ENCODE results near the gene CELF1. TPM values are rescaled to one million over a fixed set of nuclear protein-coding genes. Genes with fewer than 3 reads are reported as not detected.
A peak's percentile ranks its signal among the peaks of the same experiment; 100 is the strongest.
"Not testable (repeated sequence)": the region's sequence is repeated elsewhere in the genome, so short reads cannot be mapped to it uniquely, and the experiment has no call there.

Gene CELF1
- total RNA-seq, 4 donors from 2014 or later, result 69.6 to 151 (median 99.3) TPM

DNA sequence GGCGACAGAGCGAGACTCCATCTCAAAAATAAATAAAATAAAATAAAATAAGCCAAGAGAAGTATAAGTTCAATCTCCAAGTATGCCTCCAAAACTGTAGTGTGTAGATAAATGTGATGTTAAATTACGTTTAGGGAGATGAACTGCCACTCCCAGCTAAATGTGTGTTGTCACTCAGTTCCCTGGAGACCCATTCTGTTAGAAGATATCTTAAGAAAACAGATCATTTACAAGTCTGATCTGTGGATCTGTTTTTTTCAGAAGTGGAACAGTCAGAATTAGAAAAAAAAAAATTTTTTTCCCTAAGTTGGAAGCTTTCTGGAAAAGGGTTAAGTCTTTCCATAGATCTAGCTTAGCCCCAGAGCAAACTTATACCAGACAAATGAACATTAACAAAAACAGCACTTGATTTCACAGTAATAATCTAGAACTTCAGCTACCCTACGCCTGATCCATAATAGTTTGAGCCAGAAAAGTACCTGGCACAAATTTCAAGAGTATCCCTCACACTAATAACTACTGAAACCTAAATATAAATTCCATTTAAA, 18.2 kb downstream of the CELF1 start:
- 80% methylated on average over 4 of the region's 4 CpGs for WGBS

DNA sequence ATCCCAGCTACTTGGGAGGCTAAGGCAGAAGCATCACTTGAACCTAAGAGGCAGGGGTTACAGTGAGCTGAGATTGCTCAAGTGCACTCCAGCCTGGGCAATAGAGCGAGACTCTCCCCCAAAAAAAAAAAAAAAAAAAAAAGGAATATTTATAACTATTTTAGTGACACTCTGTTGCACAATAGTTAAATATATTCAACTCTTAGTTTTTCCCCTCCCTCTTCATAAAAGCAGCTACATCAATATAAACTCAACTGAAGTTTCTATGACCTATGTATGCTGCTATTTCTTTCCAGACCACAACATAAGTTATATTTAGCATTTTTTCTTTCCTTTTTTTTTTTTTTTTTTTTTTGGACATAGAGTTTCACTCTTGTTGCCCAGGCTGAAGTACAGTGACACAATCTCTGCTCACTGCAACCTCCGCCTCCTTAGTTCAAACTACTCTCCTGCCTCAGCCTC, 19.2 kb downstream of the CELF1 start:
- H3K4me1 ChIP-seq, result peaks cover 62 to 99% (median 95%) of the 10 kb centered on the region in 4 donors
- no peak overlapping the region for H3K4me3 ChIP-seq
- intact Hi-C loops (cut with DNase I), result no loop called here
- DNase-seq (ENCODE audit: extremely low spot score), result no peak
- H3K27ac ChIP-seq (replicated peaks in 1 of 4), result peak overlapping the region; percentile 50 to 75 (median 64)
- TF ChIP-seq EP300 (IDR thresholded peaks at IDR 0.05) (no peak), POLR2A (IDR thresholded peaks at IDR 0.05; ENCODE audit: low read depth) (no peak), POLR2AphosphoS5 (IDR thresholded peaks at IDR 0.05) (no peak)
- TF ChIP-seq, protein P1, sequence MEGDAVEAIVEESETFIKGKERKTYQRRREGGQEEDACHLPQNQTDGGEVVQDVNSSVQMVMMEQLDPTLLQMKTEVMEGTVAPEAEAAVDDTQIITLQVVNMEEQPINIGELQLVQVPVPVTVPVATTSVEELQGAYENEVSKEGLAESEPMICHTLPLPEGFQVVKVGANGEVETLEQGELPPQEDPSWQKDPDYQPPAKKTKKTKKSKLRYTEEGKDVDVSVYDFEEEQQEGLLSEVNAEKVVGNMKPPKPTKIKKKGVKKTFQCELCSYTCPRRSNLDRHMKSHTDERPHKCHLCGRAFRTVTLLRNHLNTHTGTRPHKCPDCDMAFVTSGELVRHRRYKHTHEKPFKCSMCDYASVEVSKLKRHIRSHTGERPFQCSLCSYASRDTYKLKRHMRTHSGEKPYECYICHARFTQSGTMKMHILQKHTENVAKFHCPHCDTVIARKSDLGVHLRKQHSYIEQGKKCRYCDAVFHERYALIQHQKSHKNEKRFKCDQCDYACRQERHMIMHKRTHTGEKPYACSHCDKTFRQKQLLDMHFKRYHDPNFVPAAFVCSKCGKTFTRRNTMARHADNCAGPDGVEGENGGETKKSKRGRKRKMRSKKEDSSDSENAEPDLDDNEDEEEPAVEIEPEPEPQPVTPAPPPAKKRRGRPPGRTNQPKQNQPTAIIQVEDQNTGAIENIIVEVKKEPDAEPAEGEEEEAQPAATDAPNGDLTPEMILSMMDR (IDR thresholded peaks at IDR 0.05), result no peak
- H3K27me3 ChIP-seq, result no peaks in the 10 kb centered on the region
- no peaks in the 10 kb centered on the region for H3K9me3 ChIP-seq
- 66% methylated on average over 2 of the region's 2 CpGs for WGBS
- H3K36me3 ChIP-seq, result peaks cover 0 to 12% (median 0%) of the 10 kb centered on the region in 4 donors

More for the DNA sequence above, 18.2 kb downstream of the CELF1 start:
- Histone ChIP-seq H3K4me3 (no peak overlapping the region), H3K4me1 (peaks cover 73 to 100% (median 100%) of the 10 kb centered on the region in 4 donors), H3K27me3 (no peaks in the 10 kb centered on the region), H3K9me3 (no peaks in the 10 kb centered on the region), H3K27ac (replicated peaks in 1 of 4) (no peak overlapping the region), H3K36me3 (peaks cover 0 to 5% (median 0%) of the 10 kb centered on the region in 4 donors)
- no peak for DNase-seq (ENCODE audit: extremely low spot score)
- intact Hi-C loops (cut with DNase I), result no loop called here
- no peak for TF ChIP-seq POLR2A (IDR thresholded peaks at IDR 0.05; ENCODE audit: low read depth)
- TF ChIP-seq, protein P1 (IDR thresholded peaks at IDR 0.05), result no peak
- no peak for TF ChIP-seq EP300 (IDR thresholded peaks at IDR 0.05)
- no peak for TF ChIP-seq POLR2AphosphoS5 (IDR thresholded peaks at IDR 0.05)

DNA sequence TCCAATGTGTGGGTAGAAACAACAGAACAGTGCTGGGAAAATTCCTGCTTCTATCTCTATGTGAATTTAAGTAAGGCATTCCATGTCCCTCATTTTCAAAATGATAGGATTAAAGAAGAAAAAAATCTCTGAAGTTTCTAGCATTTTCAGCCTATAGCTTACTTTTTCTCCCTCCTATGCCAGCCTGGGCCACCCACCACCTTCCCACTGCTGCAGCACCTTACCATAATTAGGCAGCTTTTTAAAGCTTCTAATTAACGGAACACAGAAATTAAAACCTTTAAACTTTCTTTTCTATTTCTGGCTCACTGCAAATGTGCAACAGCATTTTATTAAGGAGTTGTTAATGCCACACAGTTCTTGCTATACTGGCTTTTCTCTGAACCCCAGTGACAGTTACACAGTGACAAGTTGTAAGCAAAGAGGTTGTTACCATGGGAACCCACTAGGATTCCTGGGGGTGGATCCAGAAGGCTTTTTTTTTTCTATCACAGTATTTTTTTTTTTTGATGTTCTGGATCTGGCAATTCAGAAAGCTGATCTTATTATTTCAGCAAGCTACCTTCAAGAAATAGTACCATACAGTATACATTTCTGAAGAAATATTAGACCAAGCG, 20.2 kb downstream of the CELF1 start:
- Histone ChIP-seq H3K4me3 (no peak overlapping the region), H3K27me3 (no peaks in the 10 kb centered on the region), H3K4me1 (peaks cover 56 to 97% (median 87%) of the 10 kb centered on the region in 4 donors), H3K36me3 (peaks cover 0 to 12% (median 0%) of the 10 kb centered on the region in 4 donors), H3K27ac (replicated peaks in 1 of 4) (peak overlapping the region; percentile 50 to 75 (median 64)), H3K9me3 (no peaks in the 10 kb centered on the region)
- TF ChIP-seq EP300 (IDR thresholded peaks at IDR 0.05), result no peak
- TF ChIP-seq POLR2A (IDR thresholded peaks at IDR 0.05; ENCODE audit: low read depth), result no peak
- TF ChIP-seq POLR2AphosphoS5 (IDR thresholded peaks at IDR 0.05), result no peak
- TF ChIP-seq, protein P1 (IDR thresholded peaks at IDR 0.05), result no peak
- 57% methylated on average over 2 of the region's 2 CpGs for WGBS
- intact Hi-C loops (cut with DNase I), result no loop called here
- no peak for DNase-seq (ENCODE audit: extremely low spot score)

DNA sequence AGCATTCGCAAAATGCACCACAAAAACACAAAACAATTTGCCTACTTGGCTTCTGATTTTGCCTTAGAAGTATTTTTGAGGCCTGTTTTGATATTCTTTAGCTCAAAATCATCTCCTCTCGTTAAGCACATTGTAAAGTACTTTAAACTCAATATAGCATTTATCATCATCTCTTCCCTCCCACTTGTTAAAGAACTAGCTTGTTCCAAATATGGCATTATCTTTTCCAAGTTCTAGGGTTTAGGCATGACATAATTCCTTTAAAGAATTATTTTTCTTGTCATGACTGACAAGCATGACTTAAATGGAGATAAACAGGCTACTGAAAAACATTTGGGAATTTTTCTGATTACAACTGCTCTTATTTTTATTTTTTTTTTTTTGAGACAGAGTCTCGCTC, 21.3 kb downstream of the CELF1 start:
- no peak for TF ChIP-seq POLR2A (IDR thresholded peaks at IDR 0.05; ENCODE audit: low read depth)
- TF ChIP-seq, protein P1 (IDR thresholded peaks at IDR 0.05), result no peak
- TF ChIP-seq POLR2AphosphoS5 (IDR thresholded peaks at IDR 0.05), result no peak
- TF ChIP-seq EP300 (IDR thresholded peaks at IDR 0.05), result no peak
- intact Hi-C loops (cut with DNase I), result no loop called here
- no peaks in the 10 kb centered on the region for H3K9me3 ChIP-seq

DNA sequence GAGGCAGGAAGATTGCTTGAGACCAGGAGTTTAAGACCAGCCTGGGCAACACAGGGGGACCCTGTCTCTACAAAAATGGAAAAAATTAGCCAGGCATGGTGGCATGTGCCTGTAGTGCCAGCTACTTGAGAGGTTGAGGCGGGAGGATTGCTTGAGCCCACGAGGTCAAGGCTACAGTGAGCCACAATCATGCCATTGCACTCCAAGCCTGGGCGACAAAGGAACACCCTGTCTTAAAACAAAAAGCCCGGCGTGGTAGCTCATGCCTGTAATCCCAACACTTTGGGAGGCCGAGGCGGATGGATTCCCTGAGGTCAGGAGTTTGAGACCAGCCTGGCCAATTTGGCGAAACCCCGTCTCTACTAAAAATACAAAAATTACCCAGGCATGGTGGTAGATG, 22.2 kb downstream of the CELF1 start:
- 96% methylated on average over 8 of the region's 9 CpGs for WGBS
- DNase-seq (ENCODE audit: extremely low spot score); intact Hi-C loops (cut with DNase I); H3K9me3 ChIP-seq; H3K36me3 ChIP-seq; H3K27me3 ChIP-seq; H3K4me3 ChIP-seq: not testable (repeated sequence)
- H3K4me1 ChIP-seq, result peaks cover 47 to 97% (median 87%) of the 10 kb centered on the region in 4 donors
- H3K27ac ChIP-seq (replicated peaks in 1 of 4), result peak overlapping the region; percentile 16 to 62 (median 30)

More for the DNA sequence above, 21.3 kb downstream of the CELF1 start:
- H3K36me3 ChIP-seq, result peaks cover 0 to 12% (median 0%) of the 10 kb centered on the region in 4 donors
- H3K27ac ChIP-seq (replicated peaks in 1 of 4), result peak overlapping the region; percentile 16 to 75 (median 64)
- no peak for DNase-seq (ENCODE audit: extremely low spot score)
- 67% methylated on average over 3 of the region's 3 CpGs for WGBS
- H3K4me1 ChIP-seq, result peaks cover 54 to 97% (median 87%) of the 10 kb centered on the region in 4 donors
- no peak overlapping the region for H3K4me3 ChIP-seq
- H3K27me3 ChIP-seq, result no peaks in the 10 kb centered on the region

Measured in esophagus muscularis mucosa (tissue), 4 donors.